ENCODE measurements around the gene CMIP.

DNA sequence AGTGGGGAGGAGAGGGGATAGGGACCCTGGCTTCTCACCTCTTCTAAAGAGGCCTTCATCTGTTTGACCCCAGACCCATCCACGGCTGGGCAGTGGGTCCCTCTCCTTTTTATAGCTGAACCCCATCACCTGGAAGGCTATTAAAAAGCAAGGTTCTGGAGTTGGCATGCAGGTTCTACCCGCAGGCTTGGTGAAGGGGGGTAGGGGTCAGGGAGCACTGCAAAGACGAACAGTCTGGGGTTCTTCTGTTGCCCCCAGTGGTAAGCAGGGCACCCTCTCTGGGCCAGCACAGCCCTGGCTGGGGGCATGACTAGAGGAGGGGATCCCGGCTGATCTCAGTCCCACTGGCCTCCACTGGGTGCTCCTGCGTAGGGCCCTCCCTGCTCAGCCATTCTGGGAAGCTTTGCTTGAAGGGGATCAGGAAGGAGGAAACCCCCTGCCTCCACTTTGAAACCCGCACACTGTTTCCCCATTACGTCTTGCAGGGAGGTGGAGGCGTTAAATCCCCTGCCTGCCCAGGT, 13.6 kb downstream of the CMIP start:
- no peak for TF ChIP-seq YY1 (IDR thresholded peaks at IDR 0.05; ENCODE audit: low read depth)
- TF ChIP-seq TEAD4 (IDR thresholded peaks at IDR 0.05), result no peak
- TF ChIP-seq CEBPB (IDR thresholded peaks at IDR 0.05), result no peak
- TF ChIP-seq EGR1 (IDR thresholded peaks at IDR 0.05), result no peak
- no peak for TF ChIP-seq CREB1 (IDR thresholded peaks at IDR 0.05; ENCODE audit: low read depth)
- no peak for TF ChIP-seq ZBTB7A (IDR thresholded peaks at IDR 0.05; ENCODE audit: low read depth)
- TF ChIP-seq NFIC (IDR thresholded peaks at IDR 0.05), result no peak
- TF ChIP-seq TCF12 (IDR thresholded peaks at IDR 0.05; ENCODE audit: low read depth), result no peak
- no peak for TF ChIP-seq RAD21 (IDR thresholded peaks at IDR 0.05; ENCODE audit: low read depth)
- TF ChIP-seq, protein P1, sequence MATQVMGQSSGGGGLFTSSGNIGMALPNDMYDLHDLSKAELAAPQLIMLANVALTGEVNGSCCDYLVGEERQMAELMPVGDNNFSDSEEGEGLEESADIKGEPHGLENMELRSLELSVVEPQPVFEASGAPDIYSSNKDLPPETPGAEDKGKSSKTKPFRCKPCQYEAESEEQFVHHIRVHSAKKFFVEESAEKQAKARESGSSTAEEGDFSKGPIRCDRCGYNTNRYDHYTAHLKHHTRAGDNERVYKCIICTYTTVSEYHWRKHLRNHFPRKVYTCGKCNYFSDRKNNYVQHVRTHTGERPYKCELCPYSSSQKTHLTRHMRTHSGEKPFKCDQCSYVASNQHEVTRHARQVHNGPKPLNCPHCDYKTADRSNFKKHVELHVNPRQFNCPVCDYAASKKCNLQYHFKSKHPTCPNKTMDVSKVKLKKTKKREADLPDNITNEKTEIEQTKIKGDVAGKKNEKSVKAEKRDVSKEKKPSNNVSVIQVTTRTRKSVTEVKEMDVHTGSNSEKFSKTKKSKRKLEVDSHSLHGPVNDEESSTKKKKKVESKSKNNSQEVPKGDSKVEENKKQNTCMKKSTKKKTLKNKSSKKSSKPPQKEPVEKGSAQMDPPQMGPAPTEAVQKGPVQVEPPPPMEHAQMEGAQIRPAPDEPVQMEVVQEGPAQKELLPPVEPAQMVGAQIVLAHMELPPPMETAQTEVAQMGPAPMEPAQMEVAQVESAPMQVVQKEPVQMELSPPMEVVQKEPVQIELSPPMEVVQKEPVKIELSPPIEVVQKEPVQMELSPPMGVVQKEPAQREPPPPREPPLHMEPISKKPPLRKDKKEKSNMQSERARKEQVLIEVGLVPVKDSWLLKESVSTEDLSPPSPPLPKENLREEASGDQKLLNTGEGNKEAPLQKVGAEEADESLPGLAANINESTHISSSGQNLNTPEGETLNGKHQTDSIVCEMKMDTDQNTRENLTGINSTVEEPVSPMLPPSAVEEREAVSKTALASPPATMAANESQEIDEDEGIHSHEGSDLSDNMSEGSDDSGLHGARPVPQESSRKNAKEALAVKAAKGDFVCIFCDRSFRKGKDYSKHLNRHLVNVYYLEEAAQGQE (IDR thresholded peaks at IDR 0.05; ENCODE audit: low read depth), result no peak
- TF ChIP-seq, protein P2, sequence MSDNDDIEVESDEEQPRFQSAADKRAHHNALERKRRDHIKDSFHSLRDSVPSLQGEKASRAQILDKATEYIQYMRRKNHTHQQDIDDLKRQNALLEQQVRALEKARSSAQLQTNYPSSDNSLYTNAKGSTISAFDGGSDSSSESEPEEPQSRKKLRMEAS (IDR thresholded peaks at IDR 0.05), result no peak
